DOHH2 (cell line): ENCODE measurements around the gene EPHA3.

Experiments used
- H3F3A ChIP-seq: fragments of 200-600 bp; sonication (generic), shearing (Covaris generic); 2 replicates; pipeline ENCODE4 v1.6.0; 2016; ENCODE audit warnings: antibody characterized with exemption, mild to moderate bottlenecking; ENCODE audit not compliant: control insufficient read depth, insufficient read depth
- H3K27ac ChIP-seq: fragments of 200-600 bp; sonication (generic); 2 replicates; pipeline ENCODE4 v1.5.1; 2014; ENCODE audit warnings: low read depth, mild to moderate bottlenecking, low read length, moderate library complexity
- H3K27me3 ChIP-seq: fragments of 200-600 bp; sonication (generic); 2 replicates; pipeline ENCODE4 v1.6.1; 2014; ENCODE audit warnings: mild to moderate bottlenecking, low read length, mixed read lengths; ENCODE audit not compliant: control insufficient read depth
- H3K36me3 ChIP-seq: fragments of 200-600 bp; sonication (generic); 2 replicates; pipeline ENCODE4 v1.6.1; 2014; ENCODE audit warnings: mild to moderate bottlenecking, low read length, moderate library complexity, mixed read lengths; ENCODE audit not compliant: control insufficient read depth
- H3K4me1 ChIP-seq: fragments of 200-600 bp; sonication (generic); 2 replicates; pipeline ENCODE4 v1.6.1; 2014; ENCODE audit warnings: mild to moderate bottlenecking, low read length, mixed read lengths; ENCODE audit not compliant: control insufficient read depth
- H3K4me2 ChIP-seq: fragments of 200-600 bp; sonication (generic); 2 replicates; pipeline ENCODE4 v1.6.0; 2014; ENCODE audit warnings: mild to moderate bottlenecking, low read length, moderate library complexity
- H3K4me3 ChIP-seq: fragments of 200-600 bp; sonication (generic); 2 replicates; pipeline ENCODE4 v1.5.1; 2014; ENCODE audit warnings: mild to moderate bottlenecking, low read length, mixed read lengths
- H3K79me2 ChIP-seq: fragments of 200-600 bp; sonication (generic); 2 replicates; pipeline ENCODE4 v1.6.1; 2014; ENCODE audit warnings: mild to moderate bottlenecking, low read length, mixed read lengths; ENCODE audit not compliant: control insufficient read depth
- H3K9me2 ChIP-seq: fragments of 200-600 bp; sonication (generic); replicated peaks from 2 replicates; pipeline ENCODE4 v1.6.1; 2014; ENCODE audit warnings: mild to moderate bottlenecking, low read length, mixed read lengths; ENCODE audit not compliant: control insufficient read depth
- H3K9me3 ChIP-seq: fragments of 200-600 bp; sonication (generic); 2 replicates; pipeline ENCODE4 v1.6.1; 2014; ENCODE audit warnings: antibody characterized with exemption, low read length, mixed read lengths; ENCODE audit not compliant: control insufficient read depth, insufficient read depth
- H4K20me1 ChIP-seq: fragments of 200-600 bp; sonication (generic); 2 replicates; pipeline ENCODE4 v1.6.0; 2014; ENCODE audit warnings: low read depth, mild to moderate bottlenecking, antibody characterized with exemption, low read length, moderate library complexity; ENCODE audit not compliant: control insufficient read depth, insufficient read depth
- CTCF ChIP-seq: fragments of 200-600 bp; sonication (generic); IDR thresholded peaks from one replicate; pipeline ENCODE4 v1.5.1; 2014; ENCODE audit warnings: antibody characterized with exemption, mild to moderate bottlenecking, low read depth, low read length; ENCODE audit not compliant: poor library complexity, severe bottlenecking
- EZH2phosphoT487 ChIP-seq: fragments of 200-600 bp; sonication (generic); IDR thresholded peaks from 2 replicates; pipeline ENCODE4 v1.6.1; 2017; ENCODE audit warnings: borderline replicate concordance, mild to moderate bottlenecking, antibody characterized with exemption, low read length, moderate library complexity, mixed read lengths

The EPHA3 gene

DNA sequence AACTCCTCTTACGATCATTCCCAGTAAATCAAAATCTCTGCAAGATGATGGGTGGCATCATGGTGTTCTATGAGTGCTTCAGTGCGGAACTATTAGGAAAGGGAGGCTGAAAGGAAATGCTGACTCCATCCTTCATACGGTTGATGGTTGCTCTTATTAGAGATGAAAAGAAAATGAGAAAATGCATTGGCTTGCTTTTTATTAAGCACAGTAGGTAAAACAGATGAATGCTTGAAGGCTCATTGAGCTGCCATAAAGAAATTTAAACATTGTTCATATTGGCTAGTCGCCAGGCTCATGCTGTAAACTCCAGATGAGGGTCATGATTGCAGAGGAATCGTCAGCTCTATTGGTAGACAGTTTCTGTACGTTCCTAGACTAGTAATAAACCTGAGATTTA is 115.8 kb downstream of the EPHA3 start:
- Histone ChIP-seq H3K4me1 (no peaks in the 10 kb centered on the region), H3K4me2 (no peak overlapping the region), H3K36me3 (no peaks in the 10 kb centered on the region), H3K9me3 (no peaks in the 10 kb centered on the region), H4K20me1 (no peaks in the 10 kb centered on the region), H3K27me3 (no peaks in the 10 kb centered on the region), H3K9me2 (no peaks in the 10 kb centered on the region), H3K27ac (no peak overlapping the region), H3K4me3 (no peak overlapping the region), H3K79me2 (no peaks in the 10 kb centered on the region), H3F3A (no peaks in the 10 kb centered on the region)
- TF ChIP-seq EZH2phosphoT487 = no peak
- no peak for TF ChIP-seq CTCF

GRCh38 chr3:89227218-89227617 is 119.8 kb downstream of the EPHA3 start:
- Histone ChIP-seq H3K4me2 (no peak overlapping the region), H3F3A (no peaks in the 10 kb centered on the region), H3K27me3 (no peaks in the 10 kb centered on the region), H3K79me2 (no peaks in the 10 kb centered on the region), H3K9me2 (no peaks in the 10 kb centered on the region), H3K27ac (no peak overlapping the region), H4K20me1 (no peaks in the 10 kb centered on the region), H3K4me1 (no peaks in the 10 kb centered on the region), H3K9me3 (no peaks in the 10 kb centered on the region), H3K36me3 (no peaks in the 10 kb centered on the region), H3K4me3 (no peak overlapping the region)
- TF ChIP-seq CTCF (no peak), EZH2phosphoT487 (no peak)

GRCh38 chr3:89227634-89228033 is 120.2 kb downstream of the EPHA3 start:
- TF ChIP-seq CTCF (no peak), EZH2phosphoT487 (no peak)
- Histone ChIP-seq H3K27me3 (no peaks in the 10 kb centered on the region), H3F3A (no peaks in the 10 kb centered on the region), H4K20me1 (no peaks in the 10 kb centered on the region), H3K36me3 (no peaks in the 10 kb centered on the region), H3K9me2 (no peaks in the 10 kb centered on the region), H3K4me1 (no peaks in the 10 kb centered on the region), H3K4me2 (no peak overlapping the region), H3K4me3 (no peak overlapping the region), H3K9me3 (no peaks in the 10 kb centered on the region), H3K27ac (no peak overlapping the region), H3K79me2 (no peaks in the 10 kb centered on the region)

DNA sequence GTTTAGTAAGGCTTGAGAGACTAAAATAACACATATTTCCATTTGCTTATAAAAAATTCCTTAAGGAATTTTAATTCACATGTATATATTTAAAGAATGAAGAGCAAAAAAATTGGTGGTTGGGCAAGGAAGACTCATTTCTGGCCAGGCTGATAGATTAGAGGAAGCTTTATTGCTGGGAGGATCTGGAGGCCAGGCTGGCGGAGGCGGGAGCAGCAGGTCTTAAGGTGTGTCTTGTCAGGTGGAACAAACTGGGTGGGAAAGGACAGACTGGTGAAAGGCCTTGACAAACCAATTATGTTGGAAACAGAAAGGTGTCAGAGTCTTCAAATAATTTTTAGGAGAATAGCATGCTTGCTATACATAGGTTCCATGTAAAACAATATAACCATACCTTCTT is 124.7 kb downstream of the EPHA3 start:
- Histone ChIP-seq H3K27ac (no peak overlapping the region), H3K4me3 (no peak overlapping the region), H3K9me3 (no peaks in the 10 kb centered on the region), H3K27me3 (no peaks in the 10 kb centered on the region), H3K36me3 (no peaks in the 10 kb centered on the region), H4K20me1 (no peaks in the 10 kb centered on the region), H3K4me2 (no peak overlapping the region), H3F3A (no peaks in the 10 kb centered on the region), H3K9me2 (no peaks in the 10 kb centered on the region), H3K4me1 (no peaks in the 10 kb centered on the region), H3K79me2 (no peaks in the 10 kb centered on the region)
- TF ChIP-seq CTCF = no peak
- no peak for TF ChIP-seq EZH2phosphoT487
